HCT116 (cell line): Measurements from ENCODE around the gene PCDHGA2. TPM values are rescaled to one million over a fixed set of nuclear protein-coding genes. Genes with fewer than 3 reads are reported as not detected.

Experiments used
- ATAC-seq: fragments of 200-7000 bp; cut with Tn5 transposase; 2 replicates; pipeline ENCODE4 v1.9.1; 2020; ENCODE audit warnings: mild to moderate bottlenecking, moderate library complexity
- BruUV-seq: library from RNA; stranded (reverse); fragments of 400-500 nt; replicated peaks from 2 replicates; lab custom pipeline; 2021; lab: Mats Ljungman, UMichigan
- CTCF ChIA-PET: fragments of 300-600 bp; sonication (Branson Sonifier 250); formaldehyde crosslinking; loops from one replicate; lab custom pipeline; 2021; ENCODE audit warnings: antibody characterized with exemption; lab: Charles Lee
- POLR2A ChIA-PET: fragments of 300-600, 350-600 bp; sonication (Branson Sonifier 250); formaldehyde crosslinking; loops from one replicate; lab custom pipeline; 2021; ENCODE audit warnings: antibody characterized with exemption; lab: Charles Lee
- RAD21 ChIA-PET, 2 experiments: fragments of 300-600 bp; sonication (Branson Sonifier 250); formaldehyde crosslinking; loops; one replicate each; lab custom pipeline; 2023; ENCODE audit warnings: low total read pairs in 2 of 2; ENCODE audit not compliant: uncharacterized antibody in 2 of 2, unreplicated experiment in 2 of 2, low non-redundant PET in 1 of 2; lab: Charles Lee
- DNase-seq: peaks from one replicate; pipeline ENCODE4 v3.0.0-alpha.2; 2010; ENCODE audit warnings: low read depth, low spot score
- H2AFZ ChIP-seq: fragments of 200-600 bp; shearing (Covaris generic), sonication (generic); 2 replicates; pipeline ENCODE4 v1.6.1; 2017; ENCODE audit warnings: low read depth, mixed run types, mixed read lengths, antibody characterized with exemption, low read length; ENCODE audit not compliant: poor library complexity, severe bottlenecking
- H3K27ac ChIP-seq: 2 replicates; pipeline ENCODE4 v1.5.1; 2012; ENCODE audit warnings: low read depth, low read length
- H3K27me3 ChIP-seq: fragments of 200-600 bp; sonication (generic); 2 replicates; pipeline ENCODE4 v1.6.1; 2016; ENCODE audit warnings: mixed run types, low read length, mixed read lengths; ENCODE audit not compliant: insufficient read depth
- H3K36me3 ChIP-seq, 2 experiments: fragments of 200-500 bp in 1 of 2; fragments of 200-600 bp in 1 of 2; sonication (Bioruptor generic) in 1 of 2; sonication (generic) in 1 of 2; 2 replicates each; pipeline versions ENCODE4 v1.5.1 to v1.6.1; 2014 to 2016; ENCODE audit warnings: low read length in 2 of 2, inconsistent platforms in 1 of 2, mixed read lengths in 1 of 2, mixed run types in 1 of 2; ENCODE audit not compliant: insufficient read depth in 2 of 2, control insufficient read depth in 1 of 2
- H3K4me1 ChIP-seq, 2 experiments: fragments of 200-600 bp in 1 of 2; sonication (generic) in 1 of 2; 2 replicates each; pipeline versions ENCODE4 v1.5.1 to v1.6.1; 2012 to 2017; ENCODE audit warnings: low read length in 2 of 2, inconsistent platforms in 1 of 2, mild to moderate bottlenecking in 1 of 2, mixed read lengths in 1 of 2, mixed run types in 1 of 2, moderate library complexity in 1 of 2; ENCODE audit not compliant: insufficient read depth in 2 of 2, control insufficient read depth in 1 of 2
- H3K4me2 ChIP-seq: fragments of 200-600 bp; sonication (generic); 2 replicates; pipeline ENCODE4 v1.6.1; 2017; ENCODE audit warnings: mixed run types, low read length, mixed read lengths
- H3K4me3 ChIP-seq, 2 experiments: fragments of 200-600 bp in 1 of 2; sonication (generic) in 1 of 2; replicated peaks in 1 of 2; 2 replicates each; pipeline ENCODE4 v1.5.1; 2011 to 2016; ENCODE audit warnings: low read length in 2 of 2, control low read depth in 1 of 2, low read depth in 1 of 2, mild to moderate bottlenecking in 1 of 2, mixed read lengths in 1 of 2, mixed run types in 1 of 2
- H3K79me2 ChIP-seq: fragments of 200-600 bp; sonication (generic); 2 replicates; pipeline ENCODE4 v1.6.1; 2017; ENCODE audit warnings: mild to moderate bottlenecking, mixed run types, low read length, moderate library complexity, mixed read lengths; ENCODE audit not compliant: insufficient read depth
- H3K9ac ChIP-seq: fragments of 200-600 bp; sonication (generic); 2 replicates; pipeline ENCODE4 v1.6.1; 2016; ENCODE audit warnings: low read length, mixed read lengths
- H3K9me2 ChIP-seq: fragments of 200-600 bp; sonication (generic), shearing (Covaris generic); 2 replicates; pipeline ENCODE4 v1.6.1; 2017; ENCODE audit warnings: mixed run types, mild to moderate bottlenecking, moderate library complexity; ENCODE audit not compliant: insufficient read depth
- H3K9me3 ChIP-seq, 2 experiments: fragments of 200-500 bp in 1 of 2; fragments of 200-600 bp in 1 of 2; sonication (Bioruptor generic) in 1 of 2; sonication (generic) in 1 of 2; 2 replicates each; pipeline ENCODE4 v1.6.1; 2014 to 2017; ENCODE audit warnings: low read length in 2 of 2, mixed read lengths in 2 of 2, inconsistent platforms in 1 of 2, low read depth in 1 of 2, mild to moderate bottlenecking in 1 of 2, mixed run types in 1 of 2, moderate library complexity in 1 of 2; ENCODE audit not compliant: control insufficient read depth in 1 of 2, insufficient read depth in 1 of 2
- H4K20me1 ChIP-seq: fragments of 200-600 bp; sonication (generic), shearing (Covaris generic); 2 replicates; pipeline ENCODE4 v1.6.1; 2017; ENCODE audit warnings: mixed run types, mild to moderate bottlenecking, moderate library complexity; ENCODE audit not compliant: insufficient read depth
- CTCF ChIP-seq, 3 experiments: fragments of 200-600 bp in 1 of 3; sonication (generic) in 1 of 3; IDR thresholded peaks in 2 of 3; conservative IDR thresholded peaks in 1 of 3; 2 replicates each; pipeline ENCODE4 v1.5.1; 2012 to 2017; ENCODE audit warnings: low read depth in 2 of 3, low read length in 2 of 3, antibody characterized with exemption in 1 of 3, borderline replicate concordance in 1 of 3, control low read depth in 1 of 3, mild to moderate bottlenecking in 1 of 3, mixed read lengths in 1 of 3, mixed run types in 1 of 3, moderate library complexity in 1 of 3; ENCODE audit not compliant: insufficient read depth in 1 of 3
- EZH2phosphoT487 ChIP-seq: fragments of 200-600 bp; IDR thresholded peaks from 2 replicates; pipeline ENCODE4 v1.6.1; 2018; ENCODE audit warnings: antibody characterized with exemption, borderline replicate concordance
- JUND ChIP-seq: IDR thresholded peaks from 2 replicates; pipeline ENCODE4 v1.6.1; 2012
- POLR2A ChIP-seq: IDR thresholded peaks from 2 replicates; pipeline ENCODE4 v1.7.0; 2011; ENCODE audit warnings: borderline replicate concordance; ENCODE audit not compliant: insufficient read depth, insufficient read length; ENCODE audit errors: extremely low read depth
- RAD21 ChIP-seq: IDR thresholded peaks from 2 replicates; pipeline ENCODE4 v1.6.1; 2012; ENCODE audit warnings: low read depth, mild to moderate bottlenecking
- SIN3A ChIP-seq: IDR thresholded peaks from 2 replicates; pipeline ENCODE4 v1.6.1; 2012; ENCODE audit warnings: low read depth
- SP1 ChIP-seq: IDR thresholded peaks from 2 replicates; pipeline ENCODE4 v1.6.1; 2012; ENCODE audit warnings: low read depth
- ZBTB33 ChIP-seq: IDR thresholded peaks from 2 replicates; pipeline ENCODE4 v1.6.1; 2011; ENCODE audit warnings: mild to moderate bottlenecking, low read length, moderate library complexity; ENCODE audit not compliant: insufficient replicate concordance; ENCODE audit errors: extremely low read depth
- ZFX ChIP-seq: fragments of 450-650 bp; IDR thresholded peaks from 2 replicates; pipeline ENCODE4 v1.6.1; 2017
- intact Hi-C: fragments of 100-400 bp; cut with micrococcal nuclease; formaldehyde crosslinking; loops from 2 replicates; pipeline ENCODE4 v1.10.0; 2022
- total RNA-seq: library from RNA; stranded (reverse); gene quantifications from one replicate; pipeline ENCODE4 v1.2.1, GENCODE V29; 2021; ENCODE audit not compliant: unreplicated experiment

Gene PCDHGA2
- total RNA-seq, 1 experiment from 2014 or later: not detected

GRCh38 chr5:141356950-141357349 is 18.4 kb downstream of the PCDHGA2 start:
- no peak overlapping the region for H2AFZ ChIP-seq
- RAD21 ChIA-PET: no interaction called here
- H3K79me2 ChIP-seq: no peaks in the 10 kb centered on the region
- H3K4me2 ChIP-seq: no peak overlapping the region
- intact Hi-C loops: no loop called here
- no peaks in the 10 kb centered on the region for H3K9me2 ChIP-seq
- CTCF ChIA-PET: interaction anchor here (0.5 kb wide), 1 partner anchor 134 kb away, joined by 3 read pairs; the partner anchor contains the start of gene PCDHB14
- TF ChIP-seq SIN3A (no peak), EZH2phosphoT487 (no peak), SP1 (no peak), ZBTB33 (no peak)
- no peaks in the 10 kb centered on the region for H3K36me3 ChIP-seq
- H4K20me1 ChIP-seq: no peaks in the 10 kb centered on the region
- H3K27me3 ChIP-seq: no peaks in the 10 kb centered on the region
- H3K9ac ChIP-seq: no peak overlapping the region
- no peaks in the 10 kb centered on the region for H3K4me1 ChIP-seq
- H3K4me3 ChIP-seq: no peak overlapping the region
- POLR2A ChIA-PET: no interaction called here
- H3K9me3 ChIP-seq: no peaks in the 10 kb centered on the region; a peak in 2 of 4 replicates
- BruUV-seq: no TSS peak
- no peak for DNase-seq
- no peak overlapping the region for H3K27ac ChIP-seq
- ATAC-seq: no peak

- ATAC-seq (peak; percentile 55), DNase-seq (peak; percentile 40)
- Histone ChIP-seq H3K27me3 (no peaks in the 10 kb centered on the region), H3K36me3 (no peaks in the 10 kb centered on the region), H3K9me3 (peaks cover 3 to 5% of the 10 kb centered on the region in 2 experiments; a peak in 2 of 4 replicates), H3K4me3 (no peak within 1 kb of the TSS), H4K20me1 (no peaks in the 10 kb centered on the region), H3K27ac (no peak within 1 kb of the TSS), H2AFZ (no peak within 1 kb of the TSS), H3K4me2 (no peak within 1 kb of the TSS), H3K9ac (no peak within 1 kb of the TSS)
- ChIA-PET RAD21 (no interaction called here), CTCF (interaction anchor here (0.8 to 1.1 kb wide), 2 partner anchors 53 to 204 kb away, joined by 3 to 6 read pairs; partner anchors contain the start of gene PCDHGA10), POLR2A (no interaction called here)
- intact Hi-C loops: loop anchor here (1.0 kb wide), 1 partner anchor 204 kb away; no protein-coding TSS in a partner anchor
- no TSS peak for BruUV-seq
- no peak for TF ChIP-seq JUND
- no peak for TF ChIP-seq ZFX
- peak; percentile 72 for TF ChIP-seq RAD21
- TF ChIP-seq EZH2phosphoT487: no peak
- TF ChIP-seq POLR2A: no peak
- TF ChIP-seq CTCF (IDR thresholded peaks at IDR 0.05 in 2 of 3, conservative IDR thresholded peaks at IDR 0.05 in 1 of 3; ENCODE audit: borderline replicate concordance in 1 of 3, insufficient read depth in 1 of 3, low read depth in 2 of 3, low read length in 2 of 3): peak; percentile 41 to 67 (median 48); a peak in 5 of 6 replicates
- TF ChIP-seq, all 23 proteins: peak for 2
- Histone ChIP-seq H3K79me2 (no peaks in the 10 kb centered on the region), H3K9me2 (no peaks in the 10 kb centered on the region), H3K4me1 (no peaks in the 10 kb centered on the region)
Measured at GRCh38 chr5:141359790-141360426, 21.3 kb downstream of the PCDHGA2 start, which contains the start of gene PCDHGB2. Gene PCDHGB2, plus strand, starts transcription at chr5:141359994. Its CDS starts 142 bp downstream, at chr5:141360136.
